Choroid plexus epithelial cell (primary cell): Measurements from ENCODE around the gene PSMC3IP.

ENCODE experiments used
- DNase-seq: peaks from one replicate; pipeline ENCODE4 v3.0.0-alpha.2; 2010; ENCODE audit warnings: low read depth
- H3K4me3 ChIP-seq: 2 replicates; pipeline ENCODE4 v1.5.1; 2011; ENCODE audit warnings: low read depth, mild to moderate bottlenecking, control low read depth, low read length, moderate library complexity
- TF ChIP-seq, protein P1 (sequence below): conservative IDR thresholded peaks from 2 replicates; pipeline ENCODE4 v1.5.1; 2011; ENCODE audit warnings: low read depth, mild to moderate bottlenecking, control low read depth, inconsistent platforms, low read length, moderate library complexity

The PSMC3IP gene

DNA sequence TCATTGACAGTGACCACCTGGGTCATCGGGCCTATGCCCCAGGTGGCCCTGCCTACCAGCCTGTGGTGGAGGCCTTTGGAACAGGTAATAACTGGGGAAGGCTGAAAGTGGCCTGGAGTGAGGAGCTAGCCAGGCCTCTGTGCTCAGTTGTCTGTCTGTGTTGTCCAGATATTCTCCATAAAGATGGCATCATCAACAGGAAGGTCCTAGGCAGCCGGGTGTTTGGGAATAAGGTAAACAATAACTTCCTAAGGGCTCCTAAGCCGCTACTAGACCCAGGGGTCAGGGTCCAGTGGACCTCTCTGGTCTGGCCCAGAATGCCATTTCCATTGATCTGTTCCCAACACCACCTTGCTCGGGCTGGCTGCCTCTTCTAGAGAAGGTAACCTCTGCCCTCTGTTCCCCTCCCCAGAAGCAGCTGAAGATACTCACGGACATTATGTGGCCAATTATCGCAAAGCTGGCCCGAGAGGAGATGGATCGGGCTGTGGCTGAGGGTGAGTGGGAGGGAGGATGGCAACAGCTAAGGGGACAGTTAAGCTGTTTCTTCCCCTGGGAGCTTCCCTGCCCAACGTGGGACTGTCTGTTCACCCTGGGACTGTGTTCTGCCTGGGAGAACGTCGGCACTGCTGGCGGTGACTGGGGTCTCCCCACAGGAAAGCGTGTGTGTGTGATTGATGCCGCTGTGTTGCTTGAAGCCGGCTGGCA, 12.6 kb downstream of the PSMC3IP start:
- TF ChIP-seq, protein P1, sequence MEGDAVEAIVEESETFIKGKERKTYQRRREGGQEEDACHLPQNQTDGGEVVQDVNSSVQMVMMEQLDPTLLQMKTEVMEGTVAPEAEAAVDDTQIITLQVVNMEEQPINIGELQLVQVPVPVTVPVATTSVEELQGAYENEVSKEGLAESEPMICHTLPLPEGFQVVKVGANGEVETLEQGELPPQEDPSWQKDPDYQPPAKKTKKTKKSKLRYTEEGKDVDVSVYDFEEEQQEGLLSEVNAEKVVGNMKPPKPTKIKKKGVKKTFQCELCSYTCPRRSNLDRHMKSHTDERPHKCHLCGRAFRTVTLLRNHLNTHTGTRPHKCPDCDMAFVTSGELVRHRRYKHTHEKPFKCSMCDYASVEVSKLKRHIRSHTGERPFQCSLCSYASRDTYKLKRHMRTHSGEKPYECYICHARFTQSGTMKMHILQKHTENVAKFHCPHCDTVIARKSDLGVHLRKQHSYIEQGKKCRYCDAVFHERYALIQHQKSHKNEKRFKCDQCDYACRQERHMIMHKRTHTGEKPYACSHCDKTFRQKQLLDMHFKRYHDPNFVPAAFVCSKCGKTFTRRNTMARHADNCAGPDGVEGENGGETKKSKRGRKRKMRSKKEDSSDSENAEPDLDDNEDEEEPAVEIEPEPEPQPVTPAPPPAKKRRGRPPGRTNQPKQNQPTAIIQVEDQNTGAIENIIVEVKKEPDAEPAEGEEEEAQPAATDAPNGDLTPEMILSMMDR, result no peak
- DNase-seq, result no peak
- H3K4me3 ChIP-seq, result no peak overlapping the region

DNA sequence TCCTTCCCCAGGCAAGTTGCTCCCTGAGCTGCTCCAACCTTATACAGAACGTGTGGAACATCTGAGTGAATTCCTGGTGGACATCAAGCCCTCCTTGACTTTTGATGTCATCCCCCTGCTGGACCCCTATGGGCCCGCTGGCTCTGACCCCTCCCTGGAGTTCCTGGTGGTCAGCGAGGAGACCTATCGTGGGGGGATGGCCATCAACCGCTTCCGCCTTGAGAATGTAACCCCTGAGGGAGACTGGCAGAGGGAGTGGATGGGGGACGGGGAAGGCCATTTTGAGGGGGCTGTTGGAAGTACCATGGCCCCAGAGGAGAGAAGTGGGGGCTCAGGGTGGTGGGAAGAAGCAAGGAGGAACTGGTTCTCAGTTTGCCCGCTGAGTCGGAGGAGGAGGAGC, 13.6 kb downstream of the PSMC3IP start:
- no peak for DNase-seq
- TF ChIP-seq, protein P1, result no peak
- H3K4me3 ChIP-seq, result no peak overlapping the region

DNA sequence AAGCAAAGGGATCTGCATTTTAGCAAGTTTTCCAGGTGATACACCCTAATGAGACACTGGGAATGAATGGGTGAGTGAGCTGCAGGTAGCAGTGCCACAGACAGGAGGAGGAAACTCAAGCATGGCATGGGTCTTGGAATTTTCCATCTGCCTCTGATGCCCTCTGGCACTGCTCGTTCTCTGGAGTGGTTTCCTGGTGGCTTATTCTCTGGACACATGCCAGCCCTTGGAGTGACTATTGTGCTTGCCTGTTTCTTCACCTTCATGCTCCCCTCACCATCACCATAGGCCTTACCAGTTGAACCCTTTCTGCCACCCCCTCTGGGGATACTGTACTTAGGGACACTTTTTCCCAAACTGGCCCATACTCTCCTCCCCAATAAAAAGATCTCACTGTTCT, 14.0 kb downstream of the PSMC3IP start:
- TF ChIP-seq, protein P1, result no peak
- no peak for DNase-seq
- peak overlapping the region; percentile 88 for H3K4me3 ChIP-seq

DNA sequence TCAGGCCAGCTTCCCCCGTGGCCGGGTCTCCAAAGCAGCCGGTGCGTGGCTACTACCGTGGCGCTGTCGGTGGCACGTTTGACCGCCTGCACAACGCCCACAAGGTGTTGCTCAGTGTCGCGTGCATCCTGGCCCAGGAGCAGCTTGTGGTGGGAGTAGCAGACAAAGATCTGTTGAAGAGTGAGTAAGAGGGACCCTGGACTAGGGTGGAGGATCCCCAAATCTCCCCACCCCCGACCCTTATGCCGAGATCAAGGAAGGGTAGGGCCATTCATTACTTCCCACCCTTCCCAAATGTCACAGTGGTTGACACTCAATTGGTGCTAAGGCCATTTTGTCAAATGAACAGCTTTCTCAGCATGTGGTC, 14.4 kb downstream of the PSMC3IP start:
- TF ChIP-seq, protein P1, result no peak
- peak overlapping the region; percentile 88 for H3K4me3 ChIP-seq
- no peak for DNase-seq

DNA sequence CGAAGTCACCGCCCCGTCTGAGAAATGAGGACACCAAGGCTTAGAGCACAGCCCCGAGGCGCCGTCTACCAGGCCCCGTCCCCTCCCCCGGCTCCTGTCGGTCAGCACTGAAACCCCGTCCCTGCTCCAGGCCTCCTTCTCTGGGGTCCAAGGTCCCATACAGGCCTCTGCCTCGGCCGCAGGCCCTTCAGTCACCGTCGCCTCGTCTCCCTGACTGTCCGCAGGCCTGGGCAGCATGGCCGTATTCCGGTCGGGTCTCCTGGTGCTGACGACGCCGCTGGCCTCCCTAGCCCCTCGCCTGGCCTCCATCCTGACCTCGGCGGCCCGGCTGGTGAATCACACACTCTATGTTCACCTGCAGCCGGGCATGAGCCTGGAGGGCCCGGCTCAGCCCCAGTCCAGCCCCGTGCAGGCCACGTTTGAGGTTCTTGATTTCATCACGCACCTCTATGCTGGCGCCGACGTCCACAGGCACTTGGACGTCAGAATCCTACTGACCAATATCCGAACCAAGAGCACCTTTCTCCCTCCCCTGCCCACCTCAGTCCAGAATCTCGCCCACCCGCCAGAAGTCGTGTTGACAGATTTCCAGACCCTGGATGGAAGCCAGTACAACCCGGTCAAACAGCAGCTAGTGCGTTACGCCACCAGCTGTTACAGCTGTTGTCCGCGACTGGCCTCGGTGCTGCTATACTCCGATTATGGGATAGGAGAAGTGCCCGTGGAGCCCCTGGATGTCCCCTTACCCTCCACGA, 15.0 kb downstream of the PSMC3IP start:
- TF ChIP-seq, protein P1, result no peak
- peak overlapping the region; percentile 88 for H3K4me3 ChIP-seq
- DNase-seq, result peak; percentile 57

DNA sequence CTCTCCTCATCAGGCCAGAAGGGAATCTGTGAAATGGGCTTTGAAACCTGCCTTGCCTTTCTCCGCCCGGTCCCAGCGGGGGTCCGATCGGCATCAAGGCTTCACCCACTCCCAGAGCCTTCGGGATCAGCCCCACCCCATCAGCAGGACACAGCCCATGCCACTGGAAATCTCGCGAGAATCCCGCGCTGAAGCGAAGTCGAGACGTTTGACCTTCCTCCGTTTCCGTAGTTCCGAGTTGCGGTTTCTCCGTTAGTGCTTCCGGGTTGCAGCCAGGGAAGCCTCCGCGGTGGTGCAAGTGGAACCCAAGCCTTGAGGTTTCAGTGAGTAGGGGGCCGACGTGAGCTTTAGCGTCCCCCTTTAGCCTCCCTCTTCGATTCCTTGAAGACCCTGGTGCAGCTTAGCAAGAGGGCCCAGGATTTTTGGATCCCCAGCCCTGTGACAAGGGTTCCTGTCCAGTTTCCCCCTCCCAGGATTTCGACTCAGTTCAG, 15.6 kb downstream of the PSMC3IP start, which contains the start of gene COASY:
Gene COASY, plus strand, starts transcription at position 252 of the 491 bp plus-strand sequence. CDS start 475 bp downstream, outside the sequence.
- H3K4me3 ChIP-seq, result peak within 1 kb of the TSS; percentile 88
- TF ChIP-seq, protein P1, result no peak
- DNase-seq, result peak; percentile 99

DNA sequence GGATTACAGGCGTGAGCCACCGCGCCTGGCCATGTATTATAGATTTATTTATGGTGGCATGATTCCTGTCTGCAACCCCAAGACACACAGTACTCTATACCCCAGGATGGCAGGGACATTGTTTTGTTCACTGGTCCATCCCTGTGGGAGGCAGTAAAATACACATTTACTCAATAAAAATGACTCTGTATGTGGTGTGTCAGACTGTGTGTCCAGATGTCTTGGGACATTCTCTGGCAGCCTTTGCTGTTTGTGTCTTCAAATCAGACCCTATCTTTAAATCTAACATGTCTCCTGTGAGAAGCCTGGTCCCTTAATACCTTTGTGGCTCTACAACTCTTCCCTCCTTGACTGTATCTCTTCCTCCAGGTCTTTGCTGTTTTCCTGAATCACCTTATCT, 17.3 kb downstream of the PSMC3IP start:
- TF ChIP-seq, protein P1, result no peak
- no peak overlapping the region for H3K4me3 ChIP-seq
- DNase-seq, result no peak
